GM19328 (cell line): ENCODE results near the gene RNASE7.
"Not testable (repeated sequence)": the region's sequence is repeated elsewhere in the genome, so short reads cannot be mapped to it uniquely, and the experiment has no call there.

Experiments
- ATAC-seq: cut with Tn5 transposase; IDR thresholded peaks from one replicate; pipeline ENCODE4 v1.9.1; 2021; ENCODE audit warnings: mild to moderate bottlenecking, moderate library complexity; ENCODE audit not compliant: unreplicated experiment

RNASE7 gene

DNA sequence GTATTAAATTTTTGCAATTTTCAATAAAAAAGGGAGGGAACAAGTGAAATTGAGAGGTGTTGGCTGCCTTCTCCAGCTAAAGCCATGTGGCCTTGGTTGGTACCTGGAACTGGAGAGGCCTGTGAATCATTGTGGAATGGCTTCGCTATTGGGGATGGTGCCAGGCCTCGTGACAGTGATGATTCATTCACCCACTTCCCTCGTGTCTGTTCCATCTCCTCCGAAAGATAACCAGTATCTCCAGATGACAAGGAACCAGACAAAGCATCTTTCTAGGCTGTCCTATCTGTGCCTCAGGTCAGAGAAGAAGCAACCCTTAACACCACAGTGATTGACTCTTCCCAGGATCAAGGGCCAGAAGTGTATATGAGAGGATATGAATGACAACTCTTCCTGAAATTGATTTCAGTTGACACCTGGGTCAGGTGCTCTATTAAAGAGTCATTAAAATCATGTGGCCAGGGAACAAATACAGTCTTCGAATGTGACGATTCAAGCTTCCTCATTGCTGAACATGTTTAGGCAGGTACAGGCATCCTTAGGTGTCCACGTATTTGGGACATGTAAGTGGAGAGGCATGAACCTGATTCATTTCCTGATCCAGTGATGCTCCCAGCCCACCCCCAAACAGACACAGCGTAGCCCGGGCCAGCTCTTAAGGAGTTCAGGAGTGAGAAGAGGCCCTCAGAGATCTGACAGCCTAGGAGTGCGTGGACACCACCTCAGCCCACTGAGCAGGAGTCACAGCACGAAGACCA, at the start of gene RNASE7:
TSS of gene RNASE7 (plus strand) at position 687 of the 758 bp plus-strand sequence. CDS start 631 bp downstream, outside the sequence.
- ATAC-seq: no peak

- ATAC-seq: no peak
These were observed 45.6 kb upstream of the RNASE7 start for GRCh38 chr14:20996521-20996920.

GRCh38 chr14:20997115-20997514, 45.0 kb upstream of the RNASE7 start:
- no peak for ATAC-seq

DNA sequence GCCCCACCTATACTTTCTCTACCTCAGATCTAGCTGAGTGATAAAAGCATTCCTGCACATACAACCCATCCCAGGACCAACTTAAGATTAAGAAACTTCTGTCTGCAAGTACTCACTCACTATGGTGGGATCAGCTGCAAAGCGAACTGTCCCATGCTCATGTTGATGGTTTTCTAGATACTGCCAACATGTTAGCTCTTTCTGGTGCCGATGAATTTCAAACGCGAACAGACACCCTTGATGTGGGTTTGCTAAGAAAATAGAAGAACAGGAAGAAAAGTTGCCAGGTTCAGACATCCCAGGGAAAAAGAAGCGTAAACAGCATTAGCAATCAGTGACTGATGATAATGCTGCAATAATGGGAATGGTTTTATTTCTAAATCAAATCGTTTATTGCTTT, 44.6 kb upstream of the RNASE7 start:
- no peak for ATAC-seq

DNA sequence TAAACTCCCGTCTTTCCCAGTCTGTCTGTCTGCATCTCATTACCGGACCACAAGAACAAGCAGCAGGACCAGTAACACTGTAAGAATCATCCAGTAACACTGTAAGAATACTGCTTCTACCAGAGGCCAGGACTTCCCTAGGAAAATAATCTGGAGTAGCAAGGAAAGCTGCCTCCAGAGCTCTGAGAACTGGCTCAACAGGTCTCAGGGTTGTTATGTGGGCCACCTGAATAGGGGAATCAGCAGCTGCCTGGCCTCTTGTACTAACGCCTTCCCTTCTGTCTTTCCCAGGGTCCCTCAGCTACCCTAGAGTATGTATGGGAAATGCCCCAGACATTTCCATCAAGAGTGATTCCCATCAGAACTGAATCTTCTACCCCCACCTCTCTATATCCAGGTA, 44.0 kb upstream of the RNASE7 start:
- no peak for ATAC-seq

DNA sequence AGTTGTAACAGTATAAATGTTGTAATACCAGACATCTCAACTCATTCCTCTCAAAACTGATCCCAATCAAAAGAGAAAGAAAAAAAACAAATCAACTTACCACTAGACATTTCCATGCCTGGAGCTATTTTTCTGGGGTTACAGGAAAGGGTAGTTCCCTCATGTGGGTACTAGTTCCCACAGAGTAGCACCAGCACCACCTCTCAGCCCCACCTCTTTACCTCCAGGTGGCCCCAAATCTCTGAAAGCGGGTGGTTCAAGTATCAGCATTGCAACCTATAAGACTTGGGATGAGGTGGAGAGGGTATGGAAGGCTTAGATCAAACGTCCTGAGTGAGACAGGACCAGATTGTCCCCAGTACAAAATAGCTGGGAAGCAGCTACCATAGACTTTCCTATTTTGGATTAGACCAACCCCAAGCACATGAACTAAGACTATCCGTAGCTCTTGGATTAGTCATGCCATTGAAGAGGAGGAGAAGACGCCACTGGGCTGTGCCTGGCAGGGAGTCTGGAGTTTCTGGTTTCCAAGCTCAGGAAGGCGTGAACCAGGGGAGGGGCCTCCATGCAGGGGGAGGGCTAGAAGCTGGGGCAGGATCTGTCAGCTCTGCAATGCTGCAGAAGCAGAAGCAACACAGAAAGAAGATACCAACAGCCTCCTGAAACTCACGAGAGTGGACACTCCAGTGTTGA, 43.3 kb upstream of the RNASE7 start, which contains the start of gene SLC39A2:
TSS of gene SLC39A2 (plus strand) at position 620 of the 693 bp plus-strand sequence. CDS start 154 bp downstream, outside the sequence.
- ATAC-seq: no peak

DNA sequence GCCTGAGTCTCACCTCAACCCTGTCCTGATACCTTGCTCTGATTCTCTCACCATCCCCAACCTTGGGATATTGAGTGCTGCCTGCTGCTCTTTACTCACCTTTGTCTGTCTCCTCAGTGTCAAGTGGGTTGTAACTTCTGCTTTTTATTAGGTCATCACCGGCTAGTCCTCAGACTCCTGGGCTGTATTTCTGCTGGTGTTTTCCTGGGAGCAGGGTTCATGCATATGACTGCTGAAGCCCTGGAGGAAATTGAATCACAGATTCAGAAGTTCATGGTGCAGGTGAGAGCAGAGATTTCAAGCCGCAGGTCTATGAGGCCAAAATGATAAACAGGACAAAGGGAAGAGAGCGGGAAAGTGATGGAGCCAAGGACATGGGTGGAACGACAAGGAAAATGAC, 42.6 kb upstream of the RNASE7 start:
- no peak for ATAC-seq

- ATAC-seq: no peak
These were observed 40.9 kb upstream of the RNASE7 start for GRCh38 chr14:21001218-21001617.

DNA sequence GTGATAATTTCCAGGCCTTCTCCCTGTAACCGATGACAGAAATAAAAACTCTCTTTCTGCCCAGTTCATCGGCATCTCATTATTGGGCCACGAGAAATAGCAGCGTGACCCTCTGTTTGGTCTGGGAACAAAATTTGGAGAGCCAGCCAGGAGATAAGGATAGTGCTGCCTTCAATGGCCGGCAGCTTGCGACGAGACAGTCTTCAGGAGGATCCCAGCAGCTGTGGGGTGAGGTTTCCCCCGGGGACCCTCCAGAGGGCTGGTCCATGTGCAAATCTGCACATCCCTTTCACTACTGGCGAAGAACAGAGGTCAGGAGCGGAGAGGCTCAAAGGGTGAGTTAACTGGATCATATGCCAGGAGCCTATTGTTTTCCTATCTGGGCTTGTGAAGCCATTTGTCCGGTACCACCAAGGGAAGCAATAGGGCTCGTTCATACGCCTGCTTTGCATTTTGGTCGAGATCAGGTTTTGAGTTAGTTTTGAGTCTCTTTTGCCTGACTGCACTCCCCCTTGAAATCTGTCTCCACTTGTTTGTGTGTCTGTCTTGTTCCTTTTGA, 38.3 kb upstream of the RNASE7 start:
- no peak for ATAC-seq

DNA sequence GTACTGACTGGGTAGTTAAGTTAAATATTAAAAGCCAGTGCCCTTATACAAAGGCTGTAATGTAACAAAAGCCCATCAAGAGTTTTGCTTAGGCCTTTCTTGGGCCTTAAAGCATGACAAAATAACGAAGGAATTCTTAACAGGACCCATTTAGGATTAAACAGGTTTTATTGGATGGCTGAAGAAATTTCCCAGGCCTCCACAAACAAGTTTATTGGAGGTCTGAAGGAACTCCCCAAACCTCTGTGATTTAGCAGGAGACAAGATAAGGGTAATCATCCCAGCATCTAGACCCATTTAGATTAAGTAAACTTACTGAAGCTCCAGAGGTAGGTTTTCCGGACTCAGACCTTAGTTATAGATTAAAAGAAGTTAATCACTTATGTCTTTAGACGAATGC, 32.4 kb upstream of the RNASE7 start:
- not testable (repeated sequence) for ATAC-seq

DNA sequence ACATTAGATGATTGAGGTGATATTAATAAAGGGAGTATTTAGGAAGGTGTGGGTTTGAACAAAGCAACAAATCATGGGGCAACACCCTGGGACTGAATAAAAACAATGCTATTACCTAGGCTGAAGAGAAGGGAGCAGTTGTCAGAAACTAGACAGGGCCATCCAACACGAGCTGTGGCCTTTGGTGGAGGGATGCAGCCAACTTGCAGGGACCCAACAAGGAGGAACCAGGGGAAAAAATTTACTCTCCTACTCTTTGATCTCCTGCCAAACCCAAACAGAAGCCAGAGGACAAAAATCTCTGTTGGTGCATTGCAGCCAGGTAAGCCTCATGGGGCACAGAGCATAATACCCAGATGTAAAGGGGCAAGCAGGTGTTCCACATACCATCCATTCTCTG, 31.0 kb upstream of the RNASE7 start:
- no peak for ATAC-seq

- no peak for ATAC-seq
These were observed 27.4 kb upstream of the RNASE7 start for GRCh38 chr14:21014761-21015190.

DNA sequence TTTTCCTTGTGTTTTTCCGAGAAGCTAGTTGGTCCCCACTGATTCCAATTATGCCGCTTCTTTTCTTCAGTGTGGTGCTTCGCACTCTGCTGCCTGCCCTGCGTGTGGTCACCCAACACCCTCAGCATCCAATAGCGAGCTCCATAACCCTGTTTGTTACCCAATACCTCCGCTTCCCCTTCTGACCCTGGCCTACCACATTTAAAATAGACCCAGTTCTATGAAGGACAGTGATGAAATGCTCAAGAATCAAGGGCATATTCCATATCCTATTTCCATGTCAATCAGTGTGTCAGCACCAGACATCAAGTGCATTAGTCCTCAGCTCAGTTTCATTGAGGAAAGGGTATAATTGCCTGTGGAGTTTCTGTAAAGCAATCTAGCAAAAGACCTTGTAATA, 26.9 kb upstream of the RNASE7 start:
- ATAC-seq: no peak

DNA sequence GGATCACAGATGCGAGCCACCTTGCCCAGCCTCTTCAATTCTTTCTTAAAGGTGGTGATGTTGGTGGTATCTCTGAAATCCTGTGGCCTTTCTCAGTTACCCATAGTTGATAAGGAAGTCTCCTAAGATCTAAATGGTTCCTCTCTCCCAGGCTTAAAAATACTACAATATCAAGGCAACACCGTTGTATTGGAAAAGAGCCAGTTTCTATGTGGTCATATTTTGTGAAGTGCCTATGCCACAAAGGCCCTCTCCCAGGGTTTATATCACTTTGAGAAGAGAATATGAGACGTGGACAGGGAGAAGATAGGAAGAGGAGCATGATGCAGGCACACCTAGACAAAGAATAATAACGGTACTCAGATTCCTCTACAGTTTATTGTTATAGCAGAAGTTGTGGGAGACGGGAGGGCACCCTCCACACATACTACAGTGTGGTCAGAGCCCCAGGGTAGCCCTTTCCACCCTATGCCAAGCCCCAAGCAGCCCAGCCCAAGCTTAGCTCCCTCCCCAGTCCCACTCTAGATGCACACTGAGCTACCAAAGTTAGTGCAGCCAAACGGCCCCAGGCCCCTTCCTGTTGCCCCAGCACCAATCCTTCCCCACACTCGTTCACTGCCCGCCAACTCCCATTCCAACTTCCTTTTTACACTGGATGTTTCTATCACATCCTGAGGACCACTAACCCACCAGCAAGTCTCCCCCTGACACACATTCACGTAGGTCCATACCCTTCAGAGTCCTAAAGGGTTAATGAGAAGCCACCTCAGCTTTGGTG, 25.6 kb upstream of the RNASE7 start:
- ATAC-seq: no peak

DNA sequence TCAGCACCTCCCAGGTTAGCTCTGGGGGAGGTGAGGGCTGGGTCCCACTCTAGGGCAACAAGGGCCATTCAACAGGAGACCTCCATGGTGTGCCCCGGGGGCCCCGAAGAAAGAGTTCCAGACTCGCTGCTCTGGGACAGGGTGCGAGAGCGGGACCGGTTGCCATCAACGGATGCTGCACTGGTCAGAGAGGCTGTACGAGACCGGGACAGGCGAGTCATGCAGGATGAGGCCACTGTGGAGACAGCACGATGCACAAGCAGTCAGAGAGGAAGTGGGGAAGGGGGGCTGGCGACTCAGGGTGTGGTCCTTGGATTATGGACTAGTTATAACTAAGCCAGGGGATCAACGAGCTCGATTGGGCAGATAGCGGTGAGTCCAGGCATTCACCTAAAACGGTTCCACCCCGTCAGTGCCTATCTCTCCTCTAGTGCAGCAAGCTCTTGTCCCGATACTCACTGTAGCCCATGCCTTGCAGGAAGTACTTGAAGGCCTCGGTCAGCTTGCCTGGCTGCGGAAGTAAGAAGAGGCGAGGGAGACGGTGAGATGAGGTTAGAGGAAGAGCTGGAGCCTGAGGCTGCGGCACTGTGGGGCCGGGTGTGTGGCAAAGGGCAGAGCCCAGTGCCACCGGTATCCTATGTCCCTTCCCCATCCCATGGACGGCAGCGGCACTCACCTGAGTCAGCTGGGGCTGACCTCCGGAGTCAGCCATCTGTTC, 24.5 kb upstream of the RNASE7 start:
- ATAC-seq: no peak

- ATAC-seq: no peak
These were observed 23.9 kb upstream of the RNASE7 start for GRCh38 chr14:21018286-21018685.

DNA sequence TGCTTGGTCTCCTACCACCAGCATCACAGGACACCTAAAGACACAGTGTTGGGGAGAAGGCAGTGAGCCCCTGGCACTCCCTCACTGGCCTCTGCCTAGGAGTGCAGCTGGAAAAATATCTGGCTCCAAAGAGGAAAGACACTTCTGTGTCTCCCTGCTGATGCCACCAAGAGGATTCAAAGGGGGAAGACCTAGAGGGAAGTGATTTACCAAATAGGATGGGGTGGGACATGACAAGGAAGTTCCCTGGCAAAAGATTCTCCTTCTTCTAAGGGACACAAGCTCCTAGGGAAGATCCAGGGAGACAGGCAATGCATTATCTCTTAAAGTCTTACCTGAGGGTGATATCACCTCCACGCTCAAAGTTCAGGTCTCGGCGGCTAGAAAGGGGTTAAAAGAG, 23.4 kb upstream of the RNASE7 start:
- no peak for ATAC-seq

DNA sequence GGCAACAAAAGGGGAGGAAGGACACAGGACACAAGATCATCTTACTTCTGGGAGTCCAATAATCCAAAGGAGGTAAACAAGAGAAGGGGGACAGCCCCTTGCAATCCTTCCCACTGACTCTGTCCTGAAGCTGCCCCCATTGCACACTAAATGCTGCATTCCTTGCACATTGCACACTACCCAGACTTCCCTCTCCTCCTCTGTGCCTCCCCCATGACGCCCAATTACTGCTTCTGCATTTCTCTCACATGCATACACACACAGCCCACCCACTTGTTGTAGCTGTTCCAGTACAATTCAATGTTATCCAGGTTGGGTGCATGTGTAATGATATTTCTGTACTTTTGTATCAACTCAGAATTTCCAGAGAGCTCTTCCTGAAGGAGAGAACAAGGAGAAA, 22.8 kb upstream of the RNASE7 start:
- ATAC-seq: no peak

- ATAC-seq: no peak
These were observed 21.1 kb upstream of the RNASE7 start for GRCh38 chr14:21020977-21021545.

DNA sequence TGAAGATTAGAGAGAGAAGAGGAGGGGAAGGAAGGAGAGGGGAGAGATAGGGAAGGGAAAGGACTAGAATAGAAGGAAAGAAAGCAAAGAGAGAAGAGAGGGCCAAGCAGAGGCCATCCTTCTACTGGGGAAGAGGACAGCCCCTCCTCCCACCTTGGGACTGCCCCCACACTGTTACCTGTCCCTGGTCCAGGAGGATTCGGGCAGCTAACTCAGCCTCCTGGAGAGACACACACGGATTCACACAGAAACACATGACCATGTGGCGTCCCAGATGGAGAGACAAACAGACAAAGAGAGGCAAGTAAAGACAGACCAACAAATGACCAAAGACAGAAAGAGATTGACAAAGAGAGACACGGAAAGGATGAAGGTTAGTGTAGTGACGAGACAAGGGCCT, 19.5 kb upstream of the RNASE7 start:
- no peak for ATAC-seq
